Uterus (tissue), 4 donors: Measurements from ENCODE around the gene PRKX. TPM values are rescaled to one million over a fixed set of nuclear protein-coding genes. Genes with fewer than 3 reads are reported as not detected.
"Not testable (repeated sequence)": the region's sequence is repeated elsewhere in the genome, so short reads cannot be mapped to it uniquely, and the experiment has no call there.

Experiments
- DNase-seq, 2 donors: peaks; one replicate each; pipeline ENCODE4 v3.0.0-alpha.2; 2019 to 2020
- H3K27ac ChIP-seq, 2 donors: fragments of 200-600 bp; sonication (generic); 1 replicate in 1 of 2; 2 replicates in 1 of 2; pipeline ENCODE4 v1.5.1; 2016 to 2018
- H3K27me3 ChIP-seq, 2 donors: fragments of 200-600 bp; sonication (generic); one replicate each; pipeline ENCODE4 v1.5.1; 2018 to 2019; ENCODE audit warnings: control low read depth in 1 of 2
- H3K36me3 ChIP-seq, 2 donors: fragments of 200-600 bp; sonication (generic); one replicate each; pipeline ENCODE4 v1.5.1; 2019; ENCODE audit warnings: control low read depth in 1 of 2
- H3K4me1 ChIP-seq, 2 donors: fragments of 200-600 bp; sonication (generic); one replicate each; pipeline ENCODE4 v1.5.1; 2018 to 2019; ENCODE audit warnings: control low read depth in 1 of 2
- H3K4me3 ChIP-seq, 2 donors: fragments of 200-600 bp; sonication (generic); 1 replicate in 1 of 2; 2 replicates in 1 of 2; pipeline ENCODE4 v1.5.1; 2018 to 2019; ENCODE audit warnings: mild to moderate bottlenecking in 1 of 2
- H3K9me3 ChIP-seq, 2 donors: fragments of 200-600 bp; sonication (generic); one replicate each; pipeline ENCODE4 v1.5.1; 2019; ENCODE audit warnings: control low read depth in 1 of 2
- POLR2A ChIP-seq, 2 donors: fragments of 450-650 bp; IDR thresholded peaks; one replicate each; pipeline ENCODE4 v1.6.1; 2016; ENCODE audit warnings: antibody characterized with exemption in 2 of 2, mild to moderate bottlenecking in 1 of 2, moderate library complexity in 1 of 2
- intact Hi-C: fragments of 100-400 bp; cut with DNase I; formaldehyde crosslinking; loops from one replicate; pipeline ENCODE4 v1.15.1; 2023; ENCODE audit warnings: low total_unique reads
- total RNA-seq, 4 donors: library from RNA; depleted of rRNA in 3 of 4; stranded (reverse); fragments of >200 nt in 3 of 4; gene quantifications; one replicate each; pipeline versions ENCODE4 v1.1.0 to v1.2.4, GENCODE V29; 2014 to 2023
- TF ChIP-seq, protein P1 (sequence below), 4 experiments: fragments of 200-600 bp in 2 of 4; fragments of 450-650 bp in 2 of 4; sonication (generic) in 2 of 4; IDR thresholded peaks; one replicate each; pipeline ENCODE4 v1.5.1; 2016 to 2019; ENCODE audit warnings: antibody characterized with exemption in 4 of 4, mild to moderate bottlenecking in 2 of 4, moderate library complexity in 1 of 4
- donor health status: DM: yes; HTN: yes; CAD: no.

PRKX gene
- total RNA-seq, 4 donors from 2014 or later, result 8.5 to 27.9 (median 12.0) TPM

- intact Hi-C loops, result no loop called here
- TF ChIP-seq POLR2A (IDR thresholded peaks at IDR 0.05), result no peak
- TF ChIP-seq, protein P1, sequence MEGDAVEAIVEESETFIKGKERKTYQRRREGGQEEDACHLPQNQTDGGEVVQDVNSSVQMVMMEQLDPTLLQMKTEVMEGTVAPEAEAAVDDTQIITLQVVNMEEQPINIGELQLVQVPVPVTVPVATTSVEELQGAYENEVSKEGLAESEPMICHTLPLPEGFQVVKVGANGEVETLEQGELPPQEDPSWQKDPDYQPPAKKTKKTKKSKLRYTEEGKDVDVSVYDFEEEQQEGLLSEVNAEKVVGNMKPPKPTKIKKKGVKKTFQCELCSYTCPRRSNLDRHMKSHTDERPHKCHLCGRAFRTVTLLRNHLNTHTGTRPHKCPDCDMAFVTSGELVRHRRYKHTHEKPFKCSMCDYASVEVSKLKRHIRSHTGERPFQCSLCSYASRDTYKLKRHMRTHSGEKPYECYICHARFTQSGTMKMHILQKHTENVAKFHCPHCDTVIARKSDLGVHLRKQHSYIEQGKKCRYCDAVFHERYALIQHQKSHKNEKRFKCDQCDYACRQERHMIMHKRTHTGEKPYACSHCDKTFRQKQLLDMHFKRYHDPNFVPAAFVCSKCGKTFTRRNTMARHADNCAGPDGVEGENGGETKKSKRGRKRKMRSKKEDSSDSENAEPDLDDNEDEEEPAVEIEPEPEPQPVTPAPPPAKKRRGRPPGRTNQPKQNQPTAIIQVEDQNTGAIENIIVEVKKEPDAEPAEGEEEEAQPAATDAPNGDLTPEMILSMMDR (IDR thresholded peaks at IDR 0.05), result no peak
- Histone ChIP-seq H3K4me1 (peaks cover 0 to 3% of the 10 kb centered on the region in 2 donors), H3K9me3 (no peaks in the 10 kb centered on the region), H3K36me3 (no peaks in the 10 kb centered on the region), H3K27ac (peak overlapping the region; percentile 3 to 66), H3K4me3 (peak overlapping the region; percentile 49 to 55), H3K27me3 (no peaks in the 10 kb centered on the region)
- no peak for DNase-seq
Observed at GRCh38 chrX:3712051-3712869, 1.2 kb downstream of the PRKX start.

- H3K4me1 ChIP-seq, result peaks cover 0 to 3% of the 10 kb centered on the region in 2 donors
- H3K4me3 ChIP-seq, result peak overlapping the region in 1 of 2 donors; percentile 55
- no peak for DNase-seq
- no peaks in the 10 kb centered on the region for H3K36me3 ChIP-seq
- intact Hi-C loops, result no loop called here
- no peak for TF ChIP-seq POLR2A (IDR thresholded peaks at IDR 0.05)
- TF ChIP-seq, protein P1 (IDR thresholded peaks at IDR 0.05), result no peak
- peak overlapping the region; percentile 3 to 66 for H3K27ac ChIP-seq
- H3K27me3 ChIP-seq, result no peaks in the 10 kb centered on the region
- H3K9me3 ChIP-seq, result no peaks in the 10 kb centered on the region
Observed at GRCh38 chrX:3711331-3711917, 2.0 kb downstream of the PRKX start.

GRCh38 chrX:3707673-3708274 is 5.7 kb downstream of the PRKX start:
- DNase-seq, H3K4me3 ChIP-seq, H3K4me1 ChIP-seq, H3K27me3 ChIP-seq, intact Hi-C loops, H3K9me3 ChIP-seq, H3K36me3 ChIP-seq, H3K27ac ChIP-seq: not testable (repeated sequence)

DNA sequence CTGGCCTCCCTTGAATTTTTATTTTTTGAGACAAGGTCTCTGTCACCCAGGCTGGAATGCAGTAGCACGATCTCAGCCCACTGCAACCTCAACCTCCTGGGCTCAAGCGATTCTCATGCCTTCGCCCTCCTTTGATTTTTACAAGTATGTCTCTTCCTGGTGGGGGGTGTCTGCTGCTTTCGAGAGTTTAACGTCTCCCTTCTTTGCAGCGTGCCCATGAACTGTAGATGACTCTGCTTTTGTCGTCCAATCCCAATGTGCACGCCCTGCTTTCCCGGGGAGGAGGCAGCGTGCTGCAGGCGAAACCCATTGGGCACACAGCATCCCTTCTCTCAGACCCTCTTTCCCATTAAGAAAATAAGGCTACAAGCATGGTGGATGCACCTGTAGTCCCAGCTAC is 7.0 kb downstream of the PRKX start:
- Histone ChIP-seq H3K4me3 (no peak overlapping the region), H3K27me3 (no peaks in the 10 kb centered on the region), H3K9me3 (no peaks in the 10 kb centered on the region), H3K36me3 (no peaks in the 10 kb centered on the region), H3K27ac (no peak overlapping the region), H3K4me1 (no peaks in the 10 kb centered on the region)
- no peak for DNase-seq
- intact Hi-C loops, result no loop called here
- no peak for TF ChIP-seq POLR2A (IDR thresholded peaks at IDR 0.05)
- TF ChIP-seq, protein P1 (IDR thresholded peaks at IDR 0.05), result no peak

DNA sequence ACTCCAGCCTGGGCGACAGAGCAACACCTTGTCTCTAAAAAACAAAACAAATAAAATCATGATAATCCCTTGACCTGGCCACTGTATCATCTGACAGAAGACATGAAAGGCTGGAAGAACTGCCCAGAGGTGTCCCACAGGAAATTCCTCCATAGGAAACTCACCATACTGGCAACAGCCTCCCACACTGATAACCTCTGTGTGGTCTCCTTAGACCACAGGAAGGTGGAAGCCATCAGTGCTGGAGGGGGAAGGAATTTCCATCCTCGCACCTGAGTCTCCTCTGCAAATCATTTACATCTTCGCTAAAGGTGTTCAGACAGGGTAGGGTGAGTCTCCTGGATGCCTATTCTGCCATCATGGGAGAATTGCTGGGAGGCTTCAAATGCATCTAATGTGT is 10.2 kb downstream of the PRKX start:
- not testable (repeated sequence) for H3K27ac ChIP-seq

GRCh38 chrX:3702095-3702494 is 11.4 kb downstream of the PRKX start:
- intact Hi-C loops, H3K36me3 ChIP-seq, H3K27ac ChIP-seq, H3K4me3 ChIP-seq, H3K27me3 ChIP-seq, DNase-seq, H3K4me1 ChIP-seq, H3K9me3 ChIP-seq: not testable (repeated sequence)

More for the DNA sequence above, 10.2 kb downstream of the PRKX start:
- H3K9me3 ChIP-seq, H3K4me1 ChIP-seq, intact Hi-C loops, H3K36me3 ChIP-seq, H3K27me3 ChIP-seq, H3K4me3 ChIP-seq, DNase-seq: not testable (repeated sequence)

DNA sequence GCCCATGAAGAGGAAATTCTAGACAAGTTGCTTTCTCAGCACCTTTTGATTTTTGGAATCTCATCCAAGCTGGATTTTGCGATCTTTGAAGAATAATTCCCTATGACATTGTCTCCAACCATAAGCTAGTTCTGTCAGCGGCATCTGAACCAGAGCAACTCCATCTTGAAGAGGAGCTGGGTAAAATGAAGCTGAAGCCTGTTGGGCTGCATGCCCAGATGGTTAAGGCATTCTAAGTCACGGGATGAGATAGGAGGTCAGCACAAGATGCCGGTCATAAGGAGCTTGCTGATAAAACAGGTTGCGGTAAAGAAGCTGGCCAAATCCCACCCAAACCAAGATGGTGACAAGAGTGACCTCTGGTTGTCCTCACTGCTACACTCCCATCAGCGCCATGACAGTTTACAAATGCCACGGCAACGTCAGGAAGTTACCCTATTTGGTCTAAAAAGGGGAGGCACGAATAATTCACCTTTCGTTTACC is 12.0 kb downstream of the PRKX start:
- H3K27ac ChIP-seq, H3K4me1 ChIP-seq, H3K27me3 ChIP-seq, intact Hi-C loops, H3K4me3 ChIP-seq, H3K9me3 ChIP-seq, DNase-seq, H3K36me3 ChIP-seq: not testable (repeated sequence)
